Erythroblast (primary cell): Measurements from ENCODE around the gene SLC16A4.

Experiments
- GATA1 ChIP-seq: IDR thresholded peaks from 2 replicates; pipeline ENCODE4 v1.6.1; 2011; ENCODE audit warnings: low read depth, mild to moderate bottlenecking, control low read depth, low read length, moderate library complexity
- POLR2A ChIP-seq: IDR thresholded peaks from 2 replicates; pipeline ENCODE4 v1.6.1; 2011; ENCODE audit warnings: mild to moderate bottlenecking, low read length

DNA sequence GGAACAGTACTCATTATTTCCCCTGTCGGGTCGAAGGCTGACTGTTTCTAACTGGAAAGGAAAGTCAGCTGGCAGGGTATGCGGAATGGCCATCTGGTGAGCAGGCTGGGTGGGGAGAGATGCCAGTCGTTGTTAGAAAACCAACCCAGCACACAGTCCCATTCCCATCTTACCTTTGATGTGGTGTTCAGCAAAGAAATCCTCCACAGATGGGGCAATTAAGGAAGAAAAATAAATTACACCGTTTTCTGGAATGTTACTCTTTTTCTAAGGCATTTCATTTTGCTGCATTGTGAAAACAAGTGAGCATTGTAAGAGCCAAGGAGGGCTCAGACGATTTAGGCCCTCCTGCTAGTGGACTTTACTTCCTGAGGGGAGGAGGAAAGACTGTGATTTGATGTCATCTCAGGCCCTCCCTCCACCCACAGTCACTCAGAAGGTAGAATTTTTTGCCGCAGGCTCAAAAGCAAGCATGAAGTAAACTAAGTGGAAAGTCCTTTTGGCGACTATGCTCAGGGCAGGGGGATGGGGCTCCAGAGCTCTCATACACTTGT, at the start of gene SLC16A4:
- TF ChIP-seq POLR2A (no peak), GATA1 (no peak)
